Measurements from ENCODE around the gene RABIF. TPM values are rescaled to one million over a fixed set of nuclear protein-coding genes. Genes with fewer than 3 reads are reported as not detected.
"Not testable (repeated sequence)": the region's sequence is repeated elsewhere in the genome, so short reads cannot be mapped to it uniquely, and the experiment has no call there.

The RABIF gene
- total RNA-seq, 1 donor from 2014 or later = 13.5 TPM

DNA sequence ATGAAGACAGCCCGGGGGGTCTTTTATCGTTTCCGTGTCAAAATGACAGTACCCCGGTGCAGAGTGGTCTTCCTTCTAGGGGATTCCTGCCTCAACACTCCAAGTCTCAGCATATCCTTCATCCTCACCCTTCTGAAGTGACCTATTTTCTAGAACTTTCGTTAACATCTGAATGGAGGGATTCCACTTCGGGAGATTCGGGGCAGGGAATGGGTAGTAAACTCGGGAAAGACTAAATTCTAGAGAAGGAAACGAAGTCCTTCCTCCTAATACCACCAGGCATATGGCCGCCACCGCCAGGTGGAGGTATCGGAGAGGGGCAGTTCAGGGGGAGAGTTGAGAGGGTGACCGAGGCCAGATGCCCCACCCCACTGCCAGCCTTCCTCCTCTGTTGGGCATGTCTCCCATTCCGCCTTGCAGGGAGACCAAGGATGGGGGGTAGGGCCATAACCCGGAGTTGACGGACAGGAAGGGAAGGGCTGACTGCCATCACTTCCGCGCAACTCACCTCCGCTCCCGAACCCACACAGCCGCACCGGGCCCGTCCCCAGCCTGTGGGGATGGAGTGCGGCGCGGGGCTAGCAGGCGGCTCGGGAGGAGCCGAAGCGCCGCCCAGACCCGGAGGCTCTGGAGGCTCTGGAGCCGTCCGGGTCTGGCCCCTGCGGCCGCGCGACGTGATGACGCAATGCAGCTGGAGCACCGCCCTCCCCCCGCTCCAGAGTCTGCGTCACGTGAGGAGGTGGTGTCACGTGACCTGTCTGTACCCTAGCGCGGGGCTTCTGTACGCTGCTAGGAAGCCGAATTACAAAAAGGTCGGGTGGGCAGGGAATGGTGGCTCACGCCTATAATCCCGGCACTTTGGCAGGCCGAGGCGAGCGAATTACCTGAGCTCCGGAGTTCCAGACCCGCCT lies 37.9 kb upstream of the RABIF start, which contains the start of gene KLHL12:
KLHL12 (minus strand) TSS at position 654 of the 911 bp plus-strand sequence. CDS start 2,072 bp downstream, outside the sequence.
- H3K9me3 Mint-ChIP-seq = no peaks in the 10 kb centered on the region
- no peaks in the 10 kb centered on the region for H3K36me3 Mint-ChIP-seq (ENCODE audit: low read depth)
- H3K4me1 Mint-ChIP-seq = peaks cover 19% of the 10 kb centered on the region
- peak; percentile 93 for DNase-seq (ENCODE audit: low read depth, low spot score)
- TF ChIP-seq, protein P1, sequence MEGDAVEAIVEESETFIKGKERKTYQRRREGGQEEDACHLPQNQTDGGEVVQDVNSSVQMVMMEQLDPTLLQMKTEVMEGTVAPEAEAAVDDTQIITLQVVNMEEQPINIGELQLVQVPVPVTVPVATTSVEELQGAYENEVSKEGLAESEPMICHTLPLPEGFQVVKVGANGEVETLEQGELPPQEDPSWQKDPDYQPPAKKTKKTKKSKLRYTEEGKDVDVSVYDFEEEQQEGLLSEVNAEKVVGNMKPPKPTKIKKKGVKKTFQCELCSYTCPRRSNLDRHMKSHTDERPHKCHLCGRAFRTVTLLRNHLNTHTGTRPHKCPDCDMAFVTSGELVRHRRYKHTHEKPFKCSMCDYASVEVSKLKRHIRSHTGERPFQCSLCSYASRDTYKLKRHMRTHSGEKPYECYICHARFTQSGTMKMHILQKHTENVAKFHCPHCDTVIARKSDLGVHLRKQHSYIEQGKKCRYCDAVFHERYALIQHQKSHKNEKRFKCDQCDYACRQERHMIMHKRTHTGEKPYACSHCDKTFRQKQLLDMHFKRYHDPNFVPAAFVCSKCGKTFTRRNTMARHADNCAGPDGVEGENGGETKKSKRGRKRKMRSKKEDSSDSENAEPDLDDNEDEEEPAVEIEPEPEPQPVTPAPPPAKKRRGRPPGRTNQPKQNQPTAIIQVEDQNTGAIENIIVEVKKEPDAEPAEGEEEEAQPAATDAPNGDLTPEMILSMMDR (conservative IDR thresholded peaks at IDR 0.05) = peak; percentile 78
- peak within 1 kb of the TSS; percentile 93 for H3K4me3 Mint-ChIP-seq
- H3K27me3 Mint-ChIP-seq (ENCODE audit: low read depth) = peaks cover 3% of the 10 kb centered on the region
- peak within 1 kb of the TSS; percentile 68 for H3K27ac Mint-ChIP-seq (ENCODE audit: unreplicated experiment)

DNA sequence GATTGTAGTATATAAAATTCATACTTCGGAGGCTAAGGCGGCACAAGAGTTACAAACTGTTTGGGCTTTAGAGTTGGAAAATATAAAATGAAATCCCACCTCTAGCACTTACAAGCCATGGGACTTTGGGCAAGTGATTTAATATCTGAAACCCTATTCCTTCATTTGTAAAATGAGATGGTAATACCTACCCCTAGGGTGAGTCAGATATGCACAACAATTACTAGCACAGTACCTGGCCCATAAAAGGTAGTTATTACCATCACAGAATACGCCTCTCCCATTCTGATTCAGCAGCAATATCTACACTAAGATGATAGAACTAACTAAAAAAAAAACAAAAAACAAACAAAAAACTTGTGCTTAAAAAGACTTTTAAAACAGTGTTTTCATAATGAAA lies 34.6 kb upstream of the RABIF start:
- H3K36me3 Mint-ChIP-seq (ENCODE audit: low read depth) = no peaks in the 10 kb centered on the region
- TF ChIP-seq, protein P1 (conservative IDR thresholded peaks at IDR 0.05) = no peak
- DNase-seq (ENCODE audit: low read depth, low spot score) = no peak
- H3K4me3 Mint-ChIP-seq = no peak overlapping the region
- H3K27me3 Mint-ChIP-seq (ENCODE audit: low read depth) = no peaks in the 10 kb centered on the region
- H3K4me1 Mint-ChIP-seq = peaks cover 16% of the 10 kb centered on the region
- H3K27ac Mint-ChIP-seq (ENCODE audit: unreplicated experiment) = no peak overlapping the region
- H3K9me3 Mint-ChIP-seq = no peaks in the 10 kb centered on the region

DNA sequence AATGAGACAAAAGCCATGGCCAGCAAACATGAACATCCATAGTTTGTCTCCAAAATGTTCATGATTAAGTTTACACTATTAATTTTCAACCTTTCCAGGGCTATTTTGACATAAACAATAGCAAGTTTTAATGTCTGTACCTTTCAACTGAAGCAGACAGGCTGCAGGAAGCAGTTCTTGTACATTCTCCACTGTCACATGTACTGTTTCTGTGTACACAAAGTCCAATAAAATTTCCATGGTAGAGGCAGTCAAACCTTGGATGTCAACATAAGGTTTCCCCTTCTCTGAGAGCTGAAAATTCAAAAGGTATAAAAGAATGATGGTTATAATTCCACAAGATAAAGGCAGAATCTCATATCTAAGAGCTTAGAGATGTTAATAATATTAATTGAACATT lies 30.7 kb upstream of the RABIF start:
- H3K4me3 Mint-ChIP-seq = no peak overlapping the region
- DNase-seq (ENCODE audit: low read depth, low spot score) = no peak
- no peaks in the 10 kb centered on the region for H3K9me3 Mint-ChIP-seq
- H3K4me1 Mint-ChIP-seq = no peaks in the 10 kb centered on the region
- TF ChIP-seq, protein P1 (conservative IDR thresholded peaks at IDR 0.05) = no peak
- no peaks in the 10 kb centered on the region for H3K27me3 Mint-ChIP-seq (ENCODE audit: low read depth)
- no peak overlapping the region for H3K27ac Mint-ChIP-seq (ENCODE audit: unreplicated experiment)
- H3K36me3 Mint-ChIP-seq (ENCODE audit: low read depth) = no peaks in the 10 kb centered on the region

DNA sequence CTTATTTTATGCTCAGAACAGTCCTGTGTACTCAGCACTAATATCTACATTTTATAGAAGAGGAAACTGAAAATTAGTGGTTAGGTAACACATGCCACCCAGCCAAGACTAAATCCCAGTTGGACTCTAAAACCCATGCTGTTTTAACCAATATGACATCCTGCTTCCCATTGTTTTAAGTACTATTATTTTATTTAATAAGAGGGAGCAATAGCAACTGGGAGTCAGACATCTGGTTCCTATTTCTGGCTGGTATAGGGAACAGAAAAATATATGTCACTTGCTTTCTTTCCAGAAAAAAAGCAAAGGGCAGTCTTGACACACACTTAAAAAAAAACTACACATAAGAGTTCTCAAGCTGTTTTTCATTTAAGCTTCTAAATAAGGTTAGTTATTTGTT lies 26.2 kb upstream of the RABIF start:
- Mint-ChIP-seq H3K9me3 (no peaks in the 10 kb centered on the region), H3K4me3 (no peak overlapping the region), H3K27ac (ENCODE audit: unreplicated experiment) (no peak overlapping the region), H3K27me3 (ENCODE audit: low read depth) (no peaks in the 10 kb centered on the region), H3K36me3 (ENCODE audit: low read depth) (no peaks in the 10 kb centered on the region), H3K4me1 (no peaks in the 10 kb centered on the region)
- TF ChIP-seq, protein P1 (conservative IDR thresholded peaks at IDR 0.05) = no peak
- no peak for DNase-seq (ENCODE audit: low read depth, low spot score)

DNA sequence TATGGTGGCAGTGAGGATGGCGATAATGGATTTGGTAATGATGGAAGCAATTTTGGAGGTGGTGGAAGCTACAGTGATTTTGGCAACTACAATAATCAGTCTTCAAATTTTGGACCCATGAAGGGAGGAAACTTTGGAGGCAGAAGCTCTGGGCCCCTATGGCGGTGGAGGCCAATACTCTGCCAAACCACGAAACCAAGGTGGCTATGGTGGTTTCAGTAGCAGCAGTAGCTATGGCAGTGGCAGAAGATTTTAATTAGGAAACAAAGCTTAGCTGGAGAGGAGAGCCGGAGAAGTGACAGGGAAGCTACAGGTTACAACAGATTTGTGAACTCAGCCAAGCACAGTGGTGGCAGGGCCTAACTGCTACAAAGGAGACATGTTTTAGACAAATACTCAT lies 23.5 kb upstream of the RABIF start:
- not testable (repeated sequence) for H3K36me3 Mint-ChIP-seq (ENCODE audit: low read depth); H3K4me3 Mint-ChIP-seq; H3K27me3 Mint-ChIP-seq (ENCODE audit: low read depth); H3K4me1 Mint-ChIP-seq; DNase-seq (ENCODE audit: low read depth, low spot score); H3K27ac Mint-ChIP-seq (ENCODE audit: unreplicated experiment); H3K9me3 Mint-ChIP-seq

DNA sequence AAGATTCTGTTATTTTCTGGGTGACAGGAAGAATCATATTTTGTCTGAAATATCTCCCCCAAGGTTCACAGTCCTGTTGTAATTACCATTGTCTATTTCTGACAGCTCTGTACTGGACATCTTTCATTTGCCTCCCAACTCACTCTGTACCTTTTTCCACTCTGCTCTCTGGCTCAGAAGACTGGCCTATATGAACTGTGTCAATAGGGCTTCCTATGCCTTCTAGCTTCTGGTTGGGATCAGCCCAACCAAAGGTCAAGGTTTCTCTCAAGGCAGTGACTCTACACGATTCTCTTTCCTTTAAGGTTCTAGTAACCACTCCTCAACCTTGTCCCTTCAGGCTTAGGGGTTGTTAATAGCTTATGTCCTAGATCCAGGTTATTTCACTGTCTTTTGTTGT lies 20.5 kb upstream of the RABIF start:
- H3K4me1 Mint-ChIP-seq = no peaks in the 10 kb centered on the region
- no peaks in the 10 kb centered on the region for H3K36me3 Mint-ChIP-seq (ENCODE audit: low read depth)
- H3K27ac Mint-ChIP-seq (ENCODE audit: unreplicated experiment) = no peak overlapping the region
- no peaks in the 10 kb centered on the region for H3K9me3 Mint-ChIP-seq
- no peak overlapping the region for H3K4me3 Mint-ChIP-seq
- TF ChIP-seq, protein P1 (conservative IDR thresholded peaks at IDR 0.05) = no peak
- no peaks in the 10 kb centered on the region for H3K27me3 Mint-ChIP-seq (ENCODE audit: low read depth)
- no peak for DNase-seq (ENCODE audit: low read depth, low spot score)

All from neural crest cell (in vitro differentiated cells).